Suprapubic skin (tissue), 4 donors: Measurements from ENCODE around the gene IQSEC3. TPM values are rescaled to one million over a fixed set of nuclear protein-coding genes. Genes with fewer than 3 reads are reported as not detected.

ENCODE experiments used
- DNase-seq, 2 donors: peaks; one replicate each; pipeline ENCODE4 v3.0.0-alpha.2; 2019; ENCODE audit warnings: low spot score in 2 of 2
- H3K27ac ChIP-seq: fragments of 200-600 bp; sonication (generic); one replicate; pipeline ENCODE4 v1.5.1; 2019
- H3K27me3 ChIP-seq: fragments of 200-600 bp; sonication (generic); one replicate; pipeline ENCODE4 v1.5.1; 2019
- H3K36me3 ChIP-seq: fragments of 200-600 bp; sonication (generic); one replicate; pipeline ENCODE4 v1.5.1; 2019
- H3K4me1 ChIP-seq: fragments of 200-600 bp; sonication (generic); one replicate; pipeline ENCODE4 v1.5.1; 2019
- H3K4me3 ChIP-seq: fragments of 200-600 bp; sonication (generic); one replicate; pipeline ENCODE4 v1.5.1; 2019; ENCODE audit warnings: mild to moderate bottlenecking
- H3K9me3 ChIP-seq: fragments of 200-600 bp; sonication (generic); one replicate; pipeline ENCODE4 v1.5.1; 2019
- EP300 ChIP-seq: sonication (generic); formaldehyde crosslinking; IDR thresholded peaks from one replicate; pipeline ENCODE4 v1.6.1; 2017; ENCODE audit warnings: antibody characterized with exemption
- POLR2A ChIP-seq, 2 donors: fragments of 450-650 bp; IDR thresholded peaks; one replicate each; pipeline ENCODE4 v1.6.1; 2017; ENCODE audit warnings: antibody characterized with exemption in 2 of 2, mild to moderate bottlenecking in 2 of 2, moderate library complexity in 2 of 2
- POLR2AphosphoS5 ChIP-seq, 3 donors: sonication (generic); formaldehyde crosslinking; IDR thresholded peaks; one replicate each; pipeline ENCODE4 v1.6.1; 2017; ENCODE audit warnings: antibody characterized with exemption in 3 of 3
- WGBS: methylation state at CpG from one replicate; pipeline ENCODE4 v1.1.5; 2018; 5-methylcytosine and 5-hydroxymethylcytosine counted together
- total RNA-seq, 4 donors: library from RNA; depleted of rRNA; stranded (reverse); fragments of >200 nt; gene quantifications; one replicate each; pipeline ENCODE4 v1.1.0, GENCODE V29; 2016
- TF ChIP-seq, protein P1 (sequence below), 2 donors: fragments of 200-600 bp in 1 of 2; fragments of 450-650 bp in 1 of 2; sonication (generic) in 1 of 2; IDR thresholded peaks; one replicate each; pipeline ENCODE4 v1.5.1; 2016 to 2019; ENCODE audit warnings: antibody characterized with exemption in 2 of 2, mild to moderate bottlenecking in 1 of 2, moderate library complexity in 1 of 2

IQSEC3 gene
- total RNA-seq, 4 donors from 2014 or later, result 0.18 to 0.21 TPM; not detected in 2

DNA sequence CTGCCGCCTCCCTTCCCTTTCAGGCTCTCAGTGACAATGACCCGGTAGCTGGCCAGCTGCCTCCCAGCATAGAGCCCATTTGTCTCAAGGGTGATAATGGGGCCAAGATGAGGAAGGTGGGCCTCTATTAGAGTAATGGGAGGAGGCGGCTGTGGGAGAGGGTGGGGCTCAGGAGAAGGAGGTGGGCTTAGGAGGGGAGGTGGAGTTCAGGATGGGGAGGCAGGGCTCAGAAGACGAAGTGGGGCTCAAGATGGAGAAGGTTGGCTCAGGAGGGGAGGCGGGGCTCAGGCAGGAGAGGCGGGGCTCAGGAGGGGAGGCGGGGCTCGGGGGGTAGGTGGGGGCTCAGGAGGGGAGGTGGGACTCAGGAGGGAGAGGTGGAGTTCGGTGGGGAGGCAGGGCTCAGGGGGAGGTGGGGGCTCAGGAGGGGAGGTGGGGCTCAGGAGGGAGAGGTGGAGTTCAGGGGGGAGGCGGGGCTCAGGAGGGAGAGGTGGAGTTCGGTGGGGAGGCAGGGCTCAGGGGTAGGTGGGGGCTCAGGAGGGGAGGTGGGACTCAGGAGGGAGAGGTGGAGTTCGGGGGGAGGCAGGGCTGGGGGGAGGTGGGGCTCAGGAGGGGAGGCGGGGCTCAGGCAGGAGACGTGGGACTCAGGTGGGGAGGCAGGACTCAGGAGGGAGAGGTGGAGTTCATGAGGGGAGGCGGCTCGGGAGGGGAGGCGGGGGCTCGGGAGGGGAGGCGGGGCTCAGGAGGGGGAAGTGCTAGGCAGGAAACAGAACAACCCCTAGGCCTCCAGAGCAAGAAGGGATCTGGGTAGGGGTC is 36.8 kb downstream of the IQSEC3 start:
- H3K9me3 ChIP-seq, result no peaks in the 10 kb centered on the region
- WGBS, result 74% methylated on average over 13 of the region's 19 CpGs
- peaks cover 58% of the 10 kb centered on the region for H3K27me3 ChIP-seq
- TF ChIP-seq, protein P1, sequence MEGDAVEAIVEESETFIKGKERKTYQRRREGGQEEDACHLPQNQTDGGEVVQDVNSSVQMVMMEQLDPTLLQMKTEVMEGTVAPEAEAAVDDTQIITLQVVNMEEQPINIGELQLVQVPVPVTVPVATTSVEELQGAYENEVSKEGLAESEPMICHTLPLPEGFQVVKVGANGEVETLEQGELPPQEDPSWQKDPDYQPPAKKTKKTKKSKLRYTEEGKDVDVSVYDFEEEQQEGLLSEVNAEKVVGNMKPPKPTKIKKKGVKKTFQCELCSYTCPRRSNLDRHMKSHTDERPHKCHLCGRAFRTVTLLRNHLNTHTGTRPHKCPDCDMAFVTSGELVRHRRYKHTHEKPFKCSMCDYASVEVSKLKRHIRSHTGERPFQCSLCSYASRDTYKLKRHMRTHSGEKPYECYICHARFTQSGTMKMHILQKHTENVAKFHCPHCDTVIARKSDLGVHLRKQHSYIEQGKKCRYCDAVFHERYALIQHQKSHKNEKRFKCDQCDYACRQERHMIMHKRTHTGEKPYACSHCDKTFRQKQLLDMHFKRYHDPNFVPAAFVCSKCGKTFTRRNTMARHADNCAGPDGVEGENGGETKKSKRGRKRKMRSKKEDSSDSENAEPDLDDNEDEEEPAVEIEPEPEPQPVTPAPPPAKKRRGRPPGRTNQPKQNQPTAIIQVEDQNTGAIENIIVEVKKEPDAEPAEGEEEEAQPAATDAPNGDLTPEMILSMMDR (IDR thresholded peaks at IDR 0.05), result no peak
- TF ChIP-seq POLR2A (IDR thresholded peaks at IDR 0.05) (no peak), EP300 (no peak), POLR2AphosphoS5 (IDR thresholded peaks at IDR 0.05) (no peak)
- H3K27ac ChIP-seq, result no peak overlapping the region
- H3K36me3 ChIP-seq, result no peaks in the 10 kb centered on the region
- no peak overlapping the region for H3K4me3 ChIP-seq
- peaks cover 13% of the 10 kb centered on the region for H3K4me1 ChIP-seq
- no peak for DNase-seq

- DNase-seq, result no peak
- WGBS, result 75% methylated on average over 38 of the region's 40 CpGs
- no peak overlapping the region for H3K4me3 ChIP-seq
- H3K36me3 ChIP-seq, result no peaks in the 10 kb centered on the region
- H3K9me3 ChIP-seq, result no peaks in the 10 kb centered on the region
- peaks cover 12% of the 10 kb centered on the region for H3K4me1 ChIP-seq
- H3K27ac ChIP-seq, result no peak overlapping the region
- peaks cover 48% of the 10 kb centered on the region for H3K27me3 ChIP-seq
- TF ChIP-seq POLR2AphosphoS5 (IDR thresholded peaks at IDR 0.05), result no peak
- TF ChIP-seq EP300, result no peak
- no peak for TF ChIP-seq POLR2A (IDR thresholded peaks at IDR 0.05)
- TF ChIP-seq, protein P1 (IDR thresholded peaks at IDR 0.05), result no peak
Measured at GRCh38 chr12:104551-105081, 38.0 kb downstream of the IQSEC3 start.

GRCh38 chr12:105696-106095 is 39.1 kb downstream of the IQSEC3 start:
- TF ChIP-seq EP300 (no peak), POLR2A (IDR thresholded peaks at IDR 0.05) (no peak), POLR2AphosphoS5 (IDR thresholded peaks at IDR 0.05) (no peak)
- TF ChIP-seq, protein P1 (IDR thresholded peaks at IDR 0.05), result no peak
- H3K36me3 ChIP-seq, result no peaks in the 10 kb centered on the region
- no peak overlapping the region for H3K27ac ChIP-seq
- DNase-seq, result no peak
- peaks cover 12% of the 10 kb centered on the region for H3K4me1 ChIP-seq
- no peaks in the 10 kb centered on the region for H3K9me3 ChIP-seq
- no peak overlapping the region for H3K4me3 ChIP-seq
- WGBS, result 59% methylated on average over 4 of the region's 4 CpGs
- H3K27me3 ChIP-seq, result peaks cover 39% of the 10 kb centered on the region

GRCh38 chr12:106118-106591 is 39.6 kb downstream of the IQSEC3 start:
- peaks cover 12% of the 10 kb centered on the region for H3K4me1 ChIP-seq
- H3K27me3 ChIP-seq, result peaks cover 34% of the 10 kb centered on the region
- no peak overlapping the region for H3K27ac ChIP-seq
- no peak overlapping the region for H3K4me3 ChIP-seq
- no peaks in the 10 kb centered on the region for H3K36me3 ChIP-seq
- 76% methylated on average over 5 of the region's 5 CpGs for WGBS
- no peak for DNase-seq
- TF ChIP-seq EP300 (no peak), POLR2AphosphoS5 (IDR thresholded peaks at IDR 0.05) (no peak), POLR2A (IDR thresholded peaks at IDR 0.05) (no peak)
- TF ChIP-seq, protein P1 (IDR thresholded peaks at IDR 0.05), result no peak
- no peaks in the 10 kb centered on the region for H3K9me3 ChIP-seq

DNA sequence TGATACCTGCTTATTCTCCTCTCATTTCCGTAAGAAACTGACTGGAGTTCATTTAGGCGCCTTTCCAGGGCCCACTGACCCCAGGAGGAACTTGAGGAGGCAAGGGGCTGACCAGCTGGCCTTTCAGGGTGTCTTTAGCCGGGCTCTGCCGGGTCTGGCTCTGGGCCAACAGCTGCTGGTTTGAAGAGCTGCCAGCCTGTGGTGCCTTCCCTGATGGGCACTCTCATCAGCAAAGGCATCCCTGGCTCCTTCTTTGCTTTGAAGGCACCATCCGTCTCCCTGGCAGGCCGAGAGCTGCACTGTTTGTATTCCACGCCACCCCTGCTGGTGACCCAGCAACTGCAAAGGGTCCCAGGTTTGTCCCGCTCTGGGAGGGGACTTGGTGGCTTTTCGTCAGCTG is 42.0 kb downstream of the IQSEC3 start:
- TF ChIP-seq EP300 (no peak), POLR2A (IDR thresholded peaks at IDR 0.05) (no peak), POLR2AphosphoS5 (IDR thresholded peaks at IDR 0.05) (no peak)
- TF ChIP-seq, protein P1 (IDR thresholded peaks at IDR 0.05), result no peak
- 40% methylated on average over 7 of the region's 9 CpGs for WGBS
- Histone ChIP-seq H3K4me1 (peaks cover 12% of the 10 kb centered on the region), H3K27ac (no peak overlapping the region), H3K36me3 (no peaks in the 10 kb centered on the region), H3K27me3 (peaks cover 20% of the 10 kb centered on the region), H3K9me3 (no peaks in the 10 kb centered on the region), H3K4me3 (no peak overlapping the region)
- no peak for DNase-seq
